RPMI7951 (cell line): ENCODE results near the gene PIM1. TPM values are rescaled to one million over a fixed set of nuclear protein-coding genes. Genes with fewer than 3 reads are reported as not detected.
"Not testable (repeated sequence)": the region's sequence is repeated elsewhere in the genome, so short reads cannot be mapped to it uniquely, and the experiment has no call there.

Source experiments
- DNase-seq: peaks from one replicate; pipeline ENCODE4 v3.0.0-alpha.2; 2012; ENCODE audit warnings: low read depth
- total RNA-seq: library from RNA; depleted of rRNA; stranded (reverse); fragments of >200 nt; shearing (Covaris generic); gene quantifications from 2 replicates; pipeline ENCODE4 v1.2.3, GENCODE V29; 2014

Gene PIM1
- total RNA-seq, 1 experiment from 2014 or later: 7.7 TPM

DNA sequence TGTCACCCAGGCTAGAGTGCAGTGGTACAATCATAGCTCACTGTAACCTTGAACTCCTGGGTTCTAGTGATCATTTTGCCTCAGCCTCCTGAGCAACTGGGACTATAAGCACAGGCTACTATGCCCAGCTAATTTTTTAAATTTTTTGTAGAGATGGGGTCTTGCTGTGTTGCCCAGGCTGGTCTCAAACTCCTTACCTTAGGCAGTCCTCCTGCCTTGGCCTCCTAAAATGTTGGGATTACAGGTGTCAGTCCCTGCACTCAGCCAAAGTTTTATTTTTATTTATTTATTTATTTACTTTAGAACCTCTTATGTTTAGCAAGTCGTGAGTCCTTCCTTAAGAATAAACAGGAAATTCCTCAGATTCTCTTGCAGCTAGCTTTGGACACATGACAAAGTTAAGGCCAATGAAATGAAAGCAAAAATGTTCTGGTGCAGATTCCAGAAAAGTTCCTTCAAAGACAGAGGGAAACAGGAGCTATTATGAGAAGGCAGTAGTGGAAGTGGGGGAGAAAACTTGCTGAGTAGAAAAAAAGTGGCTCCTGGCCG lies 19.1 kb downstream of the PIM1 start:
- DNase-seq: no peak

DNA sequence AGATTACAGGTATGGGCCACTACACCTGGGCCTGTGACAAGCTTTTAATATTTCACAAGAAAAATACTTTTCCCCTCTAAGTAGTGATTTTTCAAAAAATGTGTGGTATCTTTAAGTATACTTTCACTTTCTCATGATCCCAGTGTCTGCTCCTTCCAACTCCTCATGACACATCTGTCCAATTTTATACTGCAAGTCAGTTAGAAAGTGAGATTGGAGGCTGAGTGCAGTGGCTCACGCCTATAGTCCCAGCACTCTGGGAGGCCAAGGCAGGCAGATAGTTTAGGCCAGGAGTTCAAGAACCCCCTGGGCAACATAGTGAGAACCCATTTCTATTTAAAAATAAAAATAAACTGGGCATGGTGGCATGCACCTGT lies 20.2 kb downstream of the PIM1 start:
- DNase-seq: no peak

DNA sequence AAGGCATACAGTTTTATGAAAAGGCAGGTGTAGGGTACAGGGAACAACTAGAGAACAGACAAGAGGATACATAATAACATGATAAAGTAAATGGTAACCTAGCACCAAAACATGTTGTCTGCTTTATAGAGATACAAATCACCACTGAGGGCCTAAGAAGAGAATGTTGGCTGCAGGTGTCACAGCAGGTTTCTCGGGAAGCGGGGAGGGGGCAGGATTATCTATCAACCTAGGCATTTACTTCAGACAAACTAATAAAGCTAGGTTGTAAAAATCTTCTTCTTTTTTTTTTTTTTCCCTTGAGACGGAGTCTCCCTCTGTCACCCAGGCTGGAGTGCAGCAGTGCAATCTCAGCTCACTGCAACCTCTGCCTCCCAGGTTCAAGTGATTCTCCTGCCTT lies 22.7 kb downstream of the PIM1 start:
- no peak for DNase-seq

GRCh38 chr6:37194886-37195285 lies 24.9 kb downstream of the PIM1 start:
- not testable (repeated sequence) for DNase-seq

DNA sequence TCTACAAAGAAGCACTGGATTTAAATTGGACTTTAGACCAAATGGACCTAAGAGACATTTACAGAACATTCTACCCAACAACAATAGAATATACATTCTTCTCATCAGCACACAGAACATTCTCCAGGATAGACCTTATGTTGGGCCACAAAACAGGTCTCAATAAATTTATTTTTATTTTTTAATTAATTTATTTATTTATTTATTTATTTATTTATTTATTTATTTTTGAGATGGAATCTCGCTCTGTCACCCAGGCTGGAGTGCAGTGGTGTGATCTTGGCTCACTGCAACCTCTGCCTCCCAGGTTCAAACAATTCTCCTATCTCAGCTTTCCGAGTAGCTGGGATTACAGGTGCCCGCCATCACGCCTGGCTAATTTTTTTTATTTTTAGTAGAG lies 26.5 kb downstream of the PIM1 start:
- DNase-seq: not testable (repeated sequence)

GRCh38 chr6:37200085-37200484 lies 30.1 kb downstream of the PIM1 start:
- no peak for DNase-seq

DNA sequence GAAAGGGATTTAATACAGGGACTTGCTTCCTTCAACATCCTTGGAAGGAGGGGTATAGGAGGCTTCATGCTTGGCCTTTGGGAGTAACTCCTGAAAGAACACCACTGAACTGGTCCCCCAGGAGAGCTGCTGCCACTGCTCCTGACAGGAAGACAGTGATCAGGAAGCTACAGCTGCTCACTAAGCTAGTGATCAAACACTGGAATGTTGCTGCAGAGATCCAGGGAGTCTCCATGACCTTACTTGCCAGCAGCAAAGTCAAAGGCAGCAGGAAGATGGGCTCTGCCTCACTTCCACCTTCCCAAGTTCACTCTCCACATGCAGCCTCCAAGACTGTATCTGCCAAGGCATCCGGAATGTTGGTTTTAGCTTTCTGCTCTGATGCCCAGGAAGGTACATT lies 31.8 kb downstream of the PIM1 start:
- DNase-seq: no peak

DNA sequence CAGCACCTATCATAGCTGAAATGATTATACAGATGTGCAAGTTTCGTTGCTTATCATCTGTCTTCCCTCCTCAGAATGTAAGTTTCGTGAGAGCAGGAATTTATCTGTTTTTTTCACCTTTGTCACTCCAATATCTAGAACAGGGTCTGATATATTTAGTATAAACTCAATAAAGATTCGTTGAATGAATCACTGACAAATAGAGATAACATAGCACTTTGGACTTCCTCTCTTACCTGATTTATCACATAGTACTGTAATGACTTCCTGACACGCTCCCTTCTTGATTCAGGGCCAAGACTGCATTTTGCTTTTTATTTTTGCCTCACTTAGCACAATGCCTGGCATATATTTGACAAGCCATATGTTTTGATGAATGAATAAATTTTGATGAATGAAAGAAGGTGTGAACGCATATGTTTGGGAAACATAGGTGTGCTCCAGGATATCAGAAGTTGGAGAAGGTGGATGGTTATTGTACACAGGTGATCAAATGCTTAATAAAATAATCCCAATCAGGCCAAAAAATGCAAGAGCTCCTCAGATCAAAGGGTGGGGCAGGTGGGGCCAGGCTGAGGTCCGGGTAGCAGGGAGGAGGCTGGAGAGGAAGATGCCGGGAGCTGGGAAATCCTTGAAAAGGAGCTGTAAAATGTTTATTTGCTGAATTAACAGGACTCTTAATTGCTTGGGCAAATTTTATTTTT lies 33.0 kb downstream of the PIM1 start:
- no peak for DNase-seq

- DNase-seq: peak; percentile 72
Measured at GRCh38 chr6:37204014-37204751, 34.2 kb downstream of the PIM1 start.

GRCh38 chr6:37205175-37205996 lies 35.4 kb downstream of the PIM1 start:
- DNase-seq: no peak

DNA sequence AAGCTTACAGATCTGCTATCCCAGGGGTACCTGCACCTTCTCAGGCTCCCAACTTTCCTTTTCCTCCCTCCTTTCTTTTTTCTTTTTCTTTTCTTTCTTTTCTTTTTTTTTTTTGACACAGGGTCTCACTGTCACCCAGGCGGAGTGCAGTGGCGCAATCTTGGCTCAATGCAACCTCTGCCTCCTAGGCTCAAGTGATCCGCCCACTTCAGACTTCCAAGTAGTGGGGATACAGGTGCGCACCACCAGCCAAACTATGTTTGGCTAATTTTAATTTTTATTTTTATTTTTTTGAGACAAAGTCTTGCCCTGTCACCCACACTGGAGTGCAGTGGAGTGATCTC lies 36.0 kb downstream of the PIM1 start:
- DNase-seq: no peak

DNA sequence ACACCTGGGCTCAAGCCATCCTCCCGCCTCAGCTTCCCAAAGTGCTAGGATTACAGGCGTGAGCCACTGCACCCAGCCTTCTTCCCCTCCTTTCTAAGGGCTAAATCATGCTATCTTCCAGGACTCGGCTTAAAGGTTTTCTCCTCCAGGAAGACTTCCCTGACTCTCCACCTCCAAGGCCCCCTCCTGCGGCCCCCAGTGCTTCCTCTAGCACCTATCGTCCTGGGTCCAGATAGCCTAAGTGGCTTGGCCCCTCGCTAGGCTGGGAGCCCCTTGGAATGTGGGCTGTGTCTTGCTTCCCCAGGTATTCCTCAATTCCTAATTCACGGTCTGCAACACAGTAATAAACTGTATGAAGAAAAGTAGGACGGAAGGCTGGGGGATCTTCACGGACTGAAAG lies 36.7 kb downstream of the PIM1 start:
- no peak for DNase-seq

DNA sequence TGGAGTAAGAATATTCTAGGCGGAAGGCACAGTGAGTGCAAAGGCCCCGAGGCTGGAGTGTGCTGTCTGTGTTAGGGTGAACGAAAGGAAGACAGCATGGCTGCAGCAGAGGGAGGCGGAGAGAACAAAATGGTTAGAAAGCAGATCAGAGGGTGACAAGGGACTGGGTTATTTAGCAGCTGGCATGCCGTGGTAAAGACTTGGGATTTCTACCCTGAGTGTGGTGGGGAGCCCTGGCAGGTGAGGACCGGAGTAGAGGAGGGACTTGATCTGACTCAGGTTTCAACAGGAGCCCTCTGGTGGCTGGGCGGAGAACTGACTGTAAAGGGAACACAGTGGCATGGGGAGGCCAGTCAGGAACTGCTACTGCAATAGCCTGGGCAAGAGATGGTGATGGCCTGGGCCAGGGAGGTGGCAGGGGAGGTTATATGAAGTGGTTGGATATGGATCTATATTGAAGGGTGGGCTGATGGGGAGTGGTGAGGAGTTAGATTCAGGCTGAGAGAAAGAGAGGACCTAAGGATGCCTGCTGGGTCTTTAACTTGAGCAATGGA lies 38.0 kb downstream of the PIM1 start:
- DNase-seq: peak; percentile 65

DNA sequence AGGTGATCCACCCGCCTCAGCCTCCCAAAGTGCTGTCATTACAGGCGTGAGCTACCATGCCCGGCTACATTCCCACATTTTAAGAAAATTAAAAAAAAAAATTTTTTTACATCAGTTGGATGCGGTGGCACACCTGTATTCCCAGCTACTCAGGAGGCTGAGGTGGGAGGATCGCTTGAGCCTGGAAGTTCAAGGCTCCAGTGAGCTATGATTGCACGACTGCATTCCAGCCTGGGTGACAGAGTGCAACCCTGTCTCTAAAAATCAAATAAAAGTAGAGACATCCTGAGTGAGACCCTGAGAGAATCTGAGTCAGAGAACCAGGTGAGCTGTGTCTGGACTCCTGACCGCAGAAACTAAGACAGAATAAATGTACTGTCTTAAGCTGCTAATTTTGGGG lies 38.8 kb downstream of the PIM1 start:
- DNase-seq: no peak

DNA sequence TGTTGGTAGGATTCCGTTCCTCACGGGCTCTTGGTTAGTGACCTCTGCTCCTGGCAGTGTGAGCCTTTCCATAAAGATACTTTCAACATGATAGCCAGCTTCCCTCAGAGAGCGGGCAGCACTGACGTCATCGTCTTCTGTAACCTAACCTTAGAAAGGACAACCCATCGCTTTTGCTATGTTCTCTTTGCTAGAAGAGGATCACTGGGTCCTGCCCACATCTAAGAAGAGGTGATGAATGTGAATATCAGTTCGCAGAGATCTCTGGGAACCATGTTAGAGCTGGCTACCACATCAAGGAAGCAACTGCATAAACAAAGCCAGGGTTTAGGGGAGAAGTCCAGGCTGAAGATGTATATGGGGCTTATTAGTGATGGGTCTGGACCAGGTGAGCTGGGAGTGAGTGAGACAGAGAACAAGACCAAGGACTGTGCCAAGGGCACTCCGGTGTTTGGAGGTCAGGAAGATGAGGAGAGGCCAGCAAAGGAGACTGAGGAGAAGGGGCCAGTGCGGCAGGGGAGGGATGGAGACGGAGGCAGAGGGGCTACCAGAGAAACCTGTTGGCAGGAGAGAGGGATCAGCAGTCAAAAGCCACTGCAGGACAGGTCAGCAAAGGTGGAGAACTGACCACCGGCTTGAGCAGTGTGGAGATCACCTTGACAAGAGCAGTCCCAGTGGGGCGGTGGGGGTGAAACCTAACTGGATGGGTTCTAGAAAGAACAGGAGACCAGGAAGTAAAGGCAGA lies 39.7 kb downstream of the PIM1 start:
- no peak for DNase-seq

DNA sequence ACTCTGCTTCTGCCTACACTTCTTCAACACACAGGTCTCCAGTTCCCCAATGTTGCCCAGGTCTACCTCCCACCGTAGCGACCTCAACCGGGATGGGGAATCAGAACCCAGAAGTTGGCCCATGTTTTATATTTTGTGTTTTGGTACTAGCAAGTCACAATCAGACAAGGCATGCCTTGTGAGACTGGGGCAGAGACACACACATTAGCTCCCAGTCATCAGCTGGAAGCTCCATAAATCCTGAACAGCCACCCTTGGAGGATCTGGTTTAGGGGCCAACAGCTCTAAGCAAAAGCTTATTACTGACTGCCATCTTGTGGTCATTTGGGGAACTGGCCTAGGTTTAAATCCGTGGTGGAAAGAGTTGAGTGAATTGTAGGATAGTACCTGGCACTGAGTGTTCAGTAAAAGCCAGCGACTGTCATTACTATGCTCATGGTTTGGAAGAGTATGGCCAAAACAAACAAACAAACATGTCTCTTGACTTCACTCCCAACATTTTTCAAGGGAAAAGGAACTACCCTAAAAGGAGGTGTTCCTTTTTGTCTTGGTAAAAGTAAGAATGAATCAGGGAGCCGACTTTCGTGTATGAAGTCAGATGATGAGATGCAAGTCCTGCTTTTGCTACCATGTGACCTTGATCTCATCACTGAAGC lies 40.5 kb downstream of the PIM1 start:
- DNase-seq: peak; percentile 73

DNA sequence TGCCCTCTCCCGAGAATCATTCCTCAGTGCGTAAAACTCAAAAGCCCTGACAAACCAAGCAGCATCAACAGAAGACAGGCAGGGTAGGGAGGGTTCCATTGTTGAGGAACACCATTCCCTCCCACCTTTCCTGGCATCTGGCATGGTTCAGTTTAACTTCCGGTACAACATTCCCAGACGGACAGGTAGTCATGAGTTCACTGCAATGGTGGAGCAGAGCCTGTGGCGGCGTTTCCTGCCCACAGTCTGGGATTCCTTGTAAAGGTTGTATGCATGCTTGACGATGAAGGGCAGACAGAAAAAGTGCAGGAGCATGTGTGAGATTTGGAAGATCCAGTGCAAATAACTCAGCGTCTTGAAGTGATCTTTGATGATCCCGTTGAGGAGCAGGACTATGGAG lies 42.3 kb downstream of the PIM1 start:
- DNase-seq: no peak

GRCh38 chr6:37218061-37218460 lies 48.1 kb downstream of the PIM1 start:
- no peak for DNase-seq

DNA sequence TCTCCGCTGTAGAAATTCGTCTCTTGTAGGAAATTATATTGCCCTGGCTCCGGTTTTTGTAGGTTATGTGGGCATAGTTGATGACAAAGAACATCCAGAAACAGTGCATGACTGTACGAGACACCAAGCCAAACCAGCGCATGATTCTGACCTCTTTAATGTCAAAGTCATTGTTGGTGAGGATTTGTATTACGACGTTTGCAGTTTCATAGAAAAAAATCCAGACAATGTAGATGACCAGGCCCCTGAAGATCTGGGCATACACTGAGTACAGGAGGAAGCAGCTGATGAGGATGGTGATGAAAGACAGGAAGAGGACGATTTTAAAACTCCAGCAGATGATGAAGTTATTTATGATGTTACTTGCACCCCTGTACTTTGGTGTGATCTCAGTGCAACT lies 48.6 kb downstream of the PIM1 start:
- DNase-seq: no peak

GRCh38 chr6:37221585-37222124 lies 51.7 kb downstream of the PIM1 start:
- DNase-seq: no peak
